Osteocyte (in vitro differentiated cells): ENCODE results near the gene ABCC12. TPM values are rescaled to one million over a fixed set of nuclear protein-coding genes. Genes with fewer than 3 reads are reported as not detected.

ENCODE experiments used
- DNase-seq: peaks from one replicate; pipeline ENCODE4 v3.0.0; 2021; ENCODE audit warnings: mixed read lengths; ENCODE audit not compliant: unreplicated experiment; ENCODE audit errors: extremely low spot score
- H3K27ac Mint-ChIP-seq: one replicate; pipeline ENCODE4 v1.8.0; 2021; ENCODE audit warnings: mild to moderate bottlenecking, mixed read lengths; ENCODE audit not compliant: unreplicated experiment
- H3K27me3 Mint-ChIP-seq: one replicate; pipeline ENCODE4 v1.8.0; 2021; ENCODE audit warnings: mixed read lengths; ENCODE audit not compliant: unreplicated experiment
- H3K36me3 Mint-ChIP-seq: one replicate; pipeline ENCODE4 v1.8.0; 2021; ENCODE audit warnings: mixed read lengths; ENCODE audit not compliant: unreplicated experiment
- H3K4me1 Mint-ChIP-seq: one replicate; pipeline ENCODE4 v1.8.0; 2021; ENCODE audit warnings: mixed read lengths; ENCODE audit not compliant: unreplicated experiment
- H3K4me3 Mint-ChIP-seq: one replicate; pipeline ENCODE4 v1.8.0; 2021; ENCODE audit warnings: mild to moderate bottlenecking, moderate library complexity, mixed read lengths; ENCODE audit not compliant: unreplicated experiment
- H3K9me3 Mint-ChIP-seq: one replicate; pipeline ENCODE4 v1.8.0; 2021; ENCODE audit warnings: mixed read lengths; ENCODE audit not compliant: unreplicated experiment
- total RNA-seq: library from RNA; stranded (reverse); gene quantifications from 2 replicates; pipeline ENCODE4 v1.2.1, GENCODE V29; 2021
- TF ChIP-seq, protein P1 (sequence below): fragments of 200-600 bp; sonication (generic); IDR thresholded peaks from 2 replicates; pipeline ENCODE4 v1.5.0; 2021; ENCODE audit warnings: antibody characterized with exemption, mild to moderate bottlenecking, moderate library complexity

Gene ABCC12
- total RNA-seq, 1 donor from 2014 or later, result not detected

GRCh38 chr16:48197294-48197693 is 41.5 kb upstream of the ABCC12 start:
- Mint-ChIP-seq H3K4me1 (peaks cover 7% of the 10 kb centered on the region), H3K9me3 (peaks cover 8% of the 10 kb centered on the region), H3K27ac (no peak overlapping the region), H3K36me3 (no peaks in the 10 kb centered on the region), H3K4me3 (no peak overlapping the region), H3K27me3 (peaks cover 19% of the 10 kb centered on the region)
- TF ChIP-seq, protein P1, sequence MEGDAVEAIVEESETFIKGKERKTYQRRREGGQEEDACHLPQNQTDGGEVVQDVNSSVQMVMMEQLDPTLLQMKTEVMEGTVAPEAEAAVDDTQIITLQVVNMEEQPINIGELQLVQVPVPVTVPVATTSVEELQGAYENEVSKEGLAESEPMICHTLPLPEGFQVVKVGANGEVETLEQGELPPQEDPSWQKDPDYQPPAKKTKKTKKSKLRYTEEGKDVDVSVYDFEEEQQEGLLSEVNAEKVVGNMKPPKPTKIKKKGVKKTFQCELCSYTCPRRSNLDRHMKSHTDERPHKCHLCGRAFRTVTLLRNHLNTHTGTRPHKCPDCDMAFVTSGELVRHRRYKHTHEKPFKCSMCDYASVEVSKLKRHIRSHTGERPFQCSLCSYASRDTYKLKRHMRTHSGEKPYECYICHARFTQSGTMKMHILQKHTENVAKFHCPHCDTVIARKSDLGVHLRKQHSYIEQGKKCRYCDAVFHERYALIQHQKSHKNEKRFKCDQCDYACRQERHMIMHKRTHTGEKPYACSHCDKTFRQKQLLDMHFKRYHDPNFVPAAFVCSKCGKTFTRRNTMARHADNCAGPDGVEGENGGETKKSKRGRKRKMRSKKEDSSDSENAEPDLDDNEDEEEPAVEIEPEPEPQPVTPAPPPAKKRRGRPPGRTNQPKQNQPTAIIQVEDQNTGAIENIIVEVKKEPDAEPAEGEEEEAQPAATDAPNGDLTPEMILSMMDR, result no peak
- no peak for DNase-seq

- H3K27ac Mint-ChIP-seq, result no peak overlapping the region
- no peaks in the 10 kb centered on the region for H3K36me3 Mint-ChIP-seq
- TF ChIP-seq, protein P1, result no peak
- peaks cover 8% of the 10 kb centered on the region for H3K9me3 Mint-ChIP-seq
- H3K27me3 Mint-ChIP-seq, result peaks cover 16% of the 10 kb centered on the region
- H3K4me3 Mint-ChIP-seq, result no peak overlapping the region
- no peak for DNase-seq
- H3K4me1 Mint-ChIP-seq, result peaks cover 7% of the 10 kb centered on the region
These were observed 39.2 kb upstream of the ABCC12 start for GRCh38 chr16:48194828-48195556.

DNA sequence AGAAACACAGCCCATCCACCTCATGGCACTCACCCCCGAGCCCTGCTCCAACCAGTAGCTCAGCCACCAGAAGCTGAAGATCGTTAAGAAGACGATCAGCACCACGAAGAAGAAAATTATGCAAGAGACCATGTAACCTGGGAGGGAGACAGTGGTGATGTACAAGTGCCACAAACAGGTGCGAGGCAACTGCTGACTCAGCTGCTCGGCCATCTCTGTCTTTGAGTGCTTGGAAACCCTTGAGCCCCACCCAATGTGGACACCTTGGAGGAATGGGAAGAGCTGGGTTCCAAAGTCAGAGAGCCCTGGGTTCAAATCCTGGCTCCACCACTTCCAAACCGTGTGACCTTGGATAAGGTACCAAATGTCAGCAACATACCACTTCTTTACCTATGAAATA is 38.1 kb upstream of the ABCC12 start:
- no peak overlapping the region for H3K27ac Mint-ChIP-seq
- H3K27me3 Mint-ChIP-seq, result peaks cover 19% of the 10 kb centered on the region
- TF ChIP-seq, protein P1, result no peak
- H3K36me3 Mint-ChIP-seq, result no peaks in the 10 kb centered on the region
- DNase-seq, result no peak
- H3K4me3 Mint-ChIP-seq, result no peak overlapping the region
- peaks cover 7% of the 10 kb centered on the region for H3K4me1 Mint-ChIP-seq
- H3K9me3 Mint-ChIP-seq, result peaks cover 8% of the 10 kb centered on the region

DNA sequence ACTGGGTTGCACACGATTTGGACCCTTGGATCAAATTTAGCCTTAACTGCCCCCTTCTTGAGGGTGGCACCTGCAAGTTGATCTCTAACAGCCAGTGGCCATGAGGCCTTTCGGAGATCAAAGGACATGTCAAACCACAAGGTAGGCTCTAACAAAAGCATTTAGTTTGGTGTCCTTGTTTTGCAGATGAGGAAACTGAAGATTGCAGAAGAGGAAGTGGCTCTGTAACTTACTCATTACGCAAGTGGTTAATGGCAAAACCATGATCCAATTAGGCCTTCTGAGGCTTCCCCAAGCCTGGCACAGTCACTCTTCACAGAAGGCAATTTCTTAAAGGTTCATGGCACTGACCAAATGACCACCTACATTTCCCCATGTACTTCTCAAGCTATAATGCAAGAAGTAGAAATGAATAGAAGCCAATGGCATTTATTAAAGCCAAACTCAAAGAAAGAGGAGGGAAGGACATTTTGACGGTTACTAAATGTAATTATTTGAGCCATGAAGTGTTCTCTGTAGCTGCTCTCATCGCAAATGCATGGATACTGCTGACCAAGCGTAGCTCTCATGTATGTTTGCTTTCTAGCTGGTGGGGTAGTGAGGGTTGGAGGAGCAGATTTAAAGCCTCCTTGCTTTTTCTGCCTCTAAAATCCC is 32.8 kb upstream of the ABCC12 start:
- Mint-ChIP-seq H3K27ac (no peak overlapping the region), H3K36me3 (no peaks in the 10 kb centered on the region), H3K9me3 (no peaks in the 10 kb centered on the region), H3K4me1 (no peaks in the 10 kb centered on the region), H3K4me3 (no peak overlapping the region), H3K27me3 (peaks cover 35% of the 10 kb centered on the region)
- DNase-seq, result no peak
- TF ChIP-seq, protein P1, result no peak

GRCh38 chr16:48187779-48188178 is 32.0 kb upstream of the ABCC12 start:
- Mint-ChIP-seq H3K36me3 (no peaks in the 10 kb centered on the region), H3K27me3 (peaks cover 35% of the 10 kb centered on the region), H3K4me3 (no peak overlapping the region), H3K27ac (no peak overlapping the region), H3K9me3 (no peaks in the 10 kb centered on the region), H3K4me1 (no peaks in the 10 kb centered on the region)
- TF ChIP-seq, protein P1, result no peak
- no peak for DNase-seq
